H1 (cell line): ENCODE measurements around the gene ZNF750. TPM values are rescaled to one million over a fixed set of nuclear protein-coding genes. Genes with fewer than 3 reads are reported as not detected.

Experiments used
- SAP30 ChIP-seq: fragments of 300-600 bp; sonication (generic); IDR thresholded peaks from 2 replicates; pipeline ENCODE4 v1.7.1; 2012; ENCODE audit warnings: low read length, moderate library complexity, mild to moderate bottlenecking, inconsistent platforms; ENCODE audit not compliant: insufficient read depth, insufficient replicate concordance
- SIX5 ChIP-seq: IDR thresholded peaks from 2 replicates; pipeline ENCODE4 v1.6.1; 2011; ENCODE audit warnings: mild to moderate bottlenecking, low read depth, low read length
- TCF12 ChIP-seq: IDR thresholded peaks from 2 replicates; pipeline ENCODE4 v1.6.1; 2011; ENCODE audit warnings: low read depth, mild to moderate bottlenecking, low read length
- polyA plus RNA-seq, 7 experiments: library from polyadenylated mRNA; depleted of rRNA in 3 of 7; stranded (reverse) in 5 of 7; unstranded in 2 of 7; fragments of >200 nt in 5 of 7; fragments of 200-250 nt in 2 of 7; gene quantifications; 1 replicate in 5 of 7; 2 replicates in 1 of 7; 4 replicates in 1 of 7; pipeline versions ENCODE4 v1.2.1 to v1.2.3, GENCODE V29; 2011 to 2013; ENCODE audit warnings: missing spikeins in 2 of 7, mixed read lengths in 2 of 7
- total RNA-seq: library from RNA; stranded (reverse); fragmentation: NEBNext Ultra II Directional; extraction: Animal tissue kit (Norgen Biotek cat#: 25700); gene quantifications from 2 replicates; pipeline ENCODE4 v1.2.1, GENCODE V29; 2021

ZNF750 gene
- total and polyA plus RNA-seq, 2 of the 8 experiments (the other 6 are each of a cell fraction or from before 2014, with no cell fraction given): not detected

DNA sequence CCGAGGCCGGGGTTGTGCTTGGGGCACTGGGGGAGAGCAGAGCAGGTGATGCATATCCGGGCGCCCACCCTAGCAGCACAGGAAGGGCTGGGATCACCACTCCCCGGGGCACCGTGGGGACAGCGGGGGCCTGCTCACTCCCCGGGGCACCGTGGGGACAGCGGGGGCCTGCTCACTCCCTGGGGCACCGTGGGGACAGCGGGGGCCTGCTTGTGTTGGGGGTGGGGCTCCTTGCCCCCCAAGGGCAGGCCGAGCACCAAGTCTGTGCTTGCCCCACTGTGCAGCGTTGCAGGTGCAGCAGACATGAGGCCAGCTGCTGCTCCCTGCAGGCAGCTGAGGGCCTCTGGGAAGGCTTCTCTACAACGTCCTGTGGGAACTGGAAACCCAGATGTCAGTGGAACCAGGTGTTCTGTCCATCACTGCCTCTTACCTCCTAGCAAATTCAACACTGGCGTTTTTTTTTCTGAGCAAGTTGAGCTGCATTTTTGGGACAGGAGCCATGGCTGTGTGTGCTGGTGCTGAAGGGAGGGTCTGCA is 25.0 kb upstream of the ZNF750 start (continued):
- TF ChIP-seq SAP30 (no peak), TCF12 (no peak), SIX5 (no peak)
- TF ChIP-seq, all 59 proteins: peak for 0
